Iris pigment epithelial cell (primary cell): ENCODE data around the gene PDCD7.
"Not testable (repeated sequence)": the region's sequence is repeated elsewhere in the genome, so short reads cannot be mapped to it uniquely, and the experiment has no call there.

Experiments
- DNase-seq: peaks from one replicate; pipeline ENCODE4 v3.0.0-alpha.2; 2011; ENCODE audit warnings: low read depth

Gene PDCD7

DNA sequence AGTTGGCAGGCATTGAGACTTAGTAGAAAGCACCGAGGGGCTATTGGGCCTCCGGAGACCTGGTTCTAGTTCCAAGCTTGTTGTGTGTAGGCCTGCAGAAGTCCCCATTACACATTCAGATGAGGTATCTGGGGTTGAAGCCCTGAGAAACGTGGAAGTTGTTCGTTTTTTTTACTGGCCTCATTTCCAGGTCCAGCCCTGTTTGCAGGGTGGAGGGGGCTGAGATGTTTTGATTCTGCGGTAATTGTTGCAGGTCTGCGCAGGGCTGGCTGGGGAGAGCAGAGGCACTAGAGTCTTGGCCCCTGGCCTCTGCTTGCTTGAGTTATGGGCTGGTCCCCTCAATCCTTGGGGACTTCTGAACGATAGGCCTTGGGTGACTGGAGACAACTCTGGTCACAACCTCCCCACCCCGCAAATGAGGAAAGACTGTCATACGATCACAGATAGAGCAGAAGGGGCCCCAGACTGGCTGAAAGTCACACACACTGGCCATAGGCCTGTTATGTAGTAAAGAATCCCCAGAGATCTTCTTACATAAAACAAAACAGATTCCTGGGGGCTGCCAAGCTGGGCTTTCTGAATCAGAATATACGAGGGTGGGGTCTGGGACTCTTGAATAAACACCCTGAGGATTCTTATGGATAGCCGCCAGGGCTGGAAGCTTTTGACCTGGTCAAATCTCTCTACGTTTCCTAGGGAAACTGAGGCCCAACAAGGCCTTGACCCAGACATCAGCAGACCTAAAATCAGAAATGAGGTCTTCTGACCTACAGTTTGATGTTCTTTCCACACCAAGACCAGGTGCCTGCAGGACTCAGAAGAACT, 41.5 kb downstream of the PDCD7 start:
- DNase-seq = no peak

DNA sequence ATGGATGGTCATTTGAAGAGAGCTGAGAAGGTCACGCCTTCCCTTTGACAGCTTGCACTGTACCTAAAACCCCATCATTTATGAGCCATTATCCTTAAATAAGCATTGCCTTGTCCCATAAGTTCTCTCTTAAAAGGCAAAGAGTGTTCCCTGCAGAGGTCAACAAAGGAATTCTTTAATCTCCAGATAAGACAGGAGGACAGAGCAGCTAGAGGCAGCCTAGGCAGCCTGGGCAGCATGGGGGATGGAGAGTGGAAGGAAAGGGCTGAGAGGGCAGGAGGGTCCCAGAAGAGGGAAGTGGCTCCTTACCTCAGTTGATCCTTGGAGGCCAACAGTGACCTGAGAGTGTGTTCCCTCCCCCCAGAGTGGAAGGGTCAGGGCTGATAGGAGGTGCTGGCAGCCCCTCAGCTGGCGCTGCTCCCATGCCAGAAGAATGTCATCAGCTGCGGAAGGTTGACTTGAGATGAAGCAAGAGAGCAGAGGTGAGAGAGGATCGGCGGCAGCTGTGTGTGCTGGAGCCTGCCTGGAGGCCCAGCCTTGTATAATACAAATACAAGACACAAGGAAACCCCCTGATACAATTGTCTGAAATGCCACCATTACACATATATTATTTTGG, 44.3 kb downstream of the PDCD7 start:
- peak; percentile 34 for DNase-seq

DNA sequence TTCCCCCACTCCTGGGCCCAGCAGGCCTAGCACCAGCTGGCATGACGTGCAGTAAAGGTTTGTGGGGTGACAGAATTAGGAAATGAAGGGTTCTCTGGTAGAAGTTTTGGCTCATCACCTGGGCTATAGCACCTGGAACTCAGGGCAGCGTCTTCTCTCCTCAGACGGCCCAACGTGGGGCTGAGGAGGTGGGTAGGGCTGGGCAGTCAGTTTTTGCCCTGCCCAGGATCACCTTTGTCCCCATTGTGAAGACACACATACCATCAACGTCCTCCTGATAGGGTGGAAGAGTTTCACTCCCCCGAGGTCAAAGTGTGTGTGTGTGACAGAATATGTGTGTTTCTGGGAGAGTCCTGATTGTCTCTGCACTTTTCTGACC, 45.0 kb downstream of the PDCD7 start:
- DNase-seq = no peak

GRCh38 chr15:65087873-65088642, 45.5 kb downstream of the PDCD7 start:
- no peak for DNase-seq

DNA sequence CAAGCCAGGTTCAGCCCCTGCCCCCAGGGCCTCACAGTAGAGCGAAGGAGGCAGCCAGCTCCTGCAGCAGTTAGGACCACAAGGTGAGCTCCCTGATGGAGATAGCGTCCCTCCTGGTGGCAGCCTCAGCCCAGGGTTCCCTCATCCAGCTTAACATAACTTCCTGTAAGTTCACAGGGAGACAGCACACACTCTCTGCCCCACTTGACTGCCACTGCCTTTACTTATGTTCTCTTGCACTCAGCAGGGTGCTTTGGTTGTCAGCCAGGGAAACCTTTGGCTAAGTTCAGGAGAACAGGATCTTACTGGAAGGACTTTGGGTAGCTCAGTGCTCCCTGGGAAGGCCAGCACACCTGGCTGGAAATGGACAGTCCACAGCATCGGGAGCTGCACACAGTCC, 46.2 kb downstream of the PDCD7 start:
- no peak for DNase-seq

DNA sequence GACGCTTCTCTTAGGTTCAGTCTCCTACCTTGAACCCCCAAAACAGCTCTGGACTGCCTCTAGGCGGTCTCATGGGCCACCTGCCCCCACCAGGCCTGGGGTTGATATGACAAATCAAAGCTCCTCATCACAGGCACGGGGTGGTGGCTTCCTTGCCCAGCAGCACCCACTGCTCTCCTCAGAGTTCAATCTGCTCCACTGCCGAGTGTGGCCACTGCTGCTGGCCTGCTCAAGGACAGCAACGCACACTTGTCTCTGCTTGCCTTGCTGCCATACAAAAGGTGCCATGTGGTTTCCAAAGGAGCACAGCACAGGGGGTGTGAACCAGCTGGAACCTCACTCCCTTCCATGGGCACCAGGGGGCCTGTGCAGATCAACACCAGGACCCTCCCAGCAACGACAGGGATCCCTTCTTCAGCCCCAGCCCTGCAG, 46.9 kb downstream of the PDCD7 start:
- no peak for DNase-seq

- no peak for DNase-seq
Measured at GRCh38 chr15:65085990-65086679, 47.5 kb downstream of the PDCD7 start.

DNA sequence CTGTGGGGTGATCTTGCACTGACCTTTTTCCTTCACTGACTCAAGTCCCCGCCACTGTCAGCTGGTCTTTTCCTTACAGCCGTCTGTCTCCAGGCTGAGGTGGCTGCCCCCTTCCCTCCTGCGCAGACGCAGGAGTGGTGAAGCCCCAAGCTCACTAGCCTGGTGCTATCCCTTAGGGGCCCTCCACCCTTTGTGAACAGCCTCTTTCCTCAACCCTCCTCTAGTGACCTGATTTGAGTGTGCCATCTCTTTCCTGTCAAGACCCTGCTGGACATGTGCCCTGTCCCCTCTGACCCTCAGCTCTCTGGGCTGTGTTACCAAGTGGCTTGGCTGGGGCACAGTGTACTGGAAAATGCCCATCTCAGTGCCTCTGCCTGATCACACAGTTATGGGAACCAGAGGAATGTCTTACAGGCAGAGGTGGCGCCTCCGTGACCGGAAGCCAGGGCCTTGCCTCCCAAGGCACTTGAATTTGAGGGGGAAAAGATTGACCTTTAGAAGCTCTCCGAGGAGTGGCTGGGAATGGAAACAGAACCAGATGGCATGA, 48.3 kb downstream of the PDCD7 start:
- DNase-seq = no peak

DNA sequence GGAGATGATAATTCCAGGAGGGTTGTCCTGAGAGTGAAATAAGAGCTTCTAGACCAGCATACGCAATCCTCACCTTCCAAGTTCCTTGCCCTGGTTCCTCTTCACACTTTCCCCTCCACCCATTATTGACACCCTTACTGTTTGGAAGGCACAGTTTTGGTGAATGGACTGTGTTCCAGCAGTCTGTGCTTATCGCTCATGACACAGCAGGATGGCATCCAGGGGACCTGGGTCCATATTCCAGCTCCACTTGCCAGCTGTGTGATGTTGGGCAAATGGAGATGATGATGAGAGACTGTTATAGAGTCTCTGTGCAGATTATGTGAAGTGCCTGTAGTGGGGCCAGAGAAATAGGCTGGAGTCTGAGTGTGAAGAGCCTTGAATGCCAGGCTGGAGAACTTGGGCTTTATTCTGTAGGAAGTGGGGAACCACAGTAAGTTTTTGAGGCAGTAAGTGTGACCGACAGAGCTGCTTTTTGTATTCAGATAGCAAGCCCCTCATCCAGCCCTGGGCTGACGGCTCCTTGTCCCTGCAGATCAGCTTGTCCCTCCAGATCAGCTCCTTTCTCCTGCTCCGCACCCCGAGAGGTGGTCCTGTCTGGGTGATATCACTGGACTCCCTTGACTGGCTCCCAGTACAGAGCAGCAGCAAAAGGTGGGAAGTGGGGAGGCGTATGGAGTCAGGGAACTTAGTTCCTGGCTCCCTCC, 49.0 kb downstream of the PDCD7 start:
- no peak for DNase-seq

DNA sequence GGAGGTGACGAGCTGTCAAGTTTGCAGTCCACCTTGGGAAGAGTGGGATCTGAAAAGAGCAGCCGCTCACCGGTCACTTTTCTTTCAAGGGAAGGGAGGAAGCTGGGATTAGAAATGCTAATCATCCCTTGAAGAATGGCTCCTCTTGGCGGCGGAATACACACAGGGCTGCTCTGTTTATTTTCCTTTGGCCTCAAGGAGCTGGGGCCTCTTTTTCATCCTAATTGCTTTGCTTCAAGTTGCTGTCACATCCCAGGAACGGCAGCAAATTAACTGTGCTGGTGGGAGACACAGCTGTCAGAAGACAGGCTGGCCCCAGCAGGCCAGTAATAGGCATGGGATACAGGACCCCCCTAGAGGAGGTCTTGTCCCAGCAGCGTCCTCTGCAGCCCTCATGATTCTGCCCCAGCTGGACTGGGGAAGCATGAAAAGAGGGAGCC, 50.3 kb downstream of the PDCD7 start:
- DNase-seq = peak; percentile 55

DNA sequence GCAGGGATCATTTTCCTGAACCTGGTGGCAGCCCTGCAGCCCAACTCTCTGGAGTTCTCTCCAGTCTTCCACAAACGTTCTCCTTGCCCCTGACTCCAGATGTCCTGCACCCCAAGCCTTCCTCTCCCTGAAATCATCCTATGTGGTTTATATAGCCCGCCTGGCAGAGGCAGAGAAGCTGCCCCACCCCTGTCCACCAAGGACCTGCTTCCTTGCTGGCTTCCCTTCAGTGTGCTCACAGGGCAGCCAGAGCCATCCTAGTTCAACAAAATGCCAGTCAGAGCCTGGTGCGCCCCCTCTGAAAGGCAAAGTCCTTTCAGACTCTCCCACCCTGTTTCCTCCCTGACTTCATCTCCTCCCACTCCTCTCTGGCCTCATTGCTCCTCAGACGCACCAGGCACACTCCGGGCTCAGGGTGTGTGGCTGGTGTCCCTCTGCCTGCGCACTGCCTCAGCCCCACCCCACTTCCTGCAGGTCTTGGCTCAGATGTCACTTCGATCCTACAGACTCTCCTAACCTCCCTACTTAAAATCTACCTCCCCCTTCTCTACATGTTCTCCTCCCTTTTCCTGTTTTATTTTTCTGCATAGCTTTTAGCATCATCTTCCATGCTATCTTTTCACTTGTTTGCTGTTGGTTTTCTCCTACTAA, 51.2 kb downstream of the PDCD7 start:
- DNase-seq = no peak

DNA sequence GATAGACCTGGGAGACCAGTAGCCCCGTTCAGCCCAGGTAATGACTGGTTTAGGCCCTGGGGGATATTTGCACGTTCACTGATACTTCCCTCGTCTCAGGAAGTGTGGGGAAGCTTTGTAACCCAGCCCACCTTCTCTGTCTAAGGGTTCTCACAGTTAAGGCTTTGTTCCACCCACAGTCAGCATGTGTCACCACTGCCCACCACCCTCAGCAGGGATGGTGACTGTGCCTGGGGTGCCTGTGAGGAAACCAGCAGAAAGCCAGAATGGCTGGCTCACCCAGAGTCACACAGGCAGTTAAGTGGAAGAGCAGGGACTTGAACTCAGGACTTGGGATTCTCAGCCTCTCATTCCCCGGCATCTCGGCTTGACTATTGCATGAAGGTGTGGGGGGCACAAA, 51.9 kb downstream of the PDCD7 start:
- DNase-seq = no peak

- DNase-seq = no peak
Measured at GRCh38 chr15:65081270-65081669, 52.3 kb downstream of the PDCD7 start.

- DNase-seq = no peak
Measured at GRCh38 chr15:65079580-65079979, 54.0 kb downstream of the PDCD7 start.

DNA sequence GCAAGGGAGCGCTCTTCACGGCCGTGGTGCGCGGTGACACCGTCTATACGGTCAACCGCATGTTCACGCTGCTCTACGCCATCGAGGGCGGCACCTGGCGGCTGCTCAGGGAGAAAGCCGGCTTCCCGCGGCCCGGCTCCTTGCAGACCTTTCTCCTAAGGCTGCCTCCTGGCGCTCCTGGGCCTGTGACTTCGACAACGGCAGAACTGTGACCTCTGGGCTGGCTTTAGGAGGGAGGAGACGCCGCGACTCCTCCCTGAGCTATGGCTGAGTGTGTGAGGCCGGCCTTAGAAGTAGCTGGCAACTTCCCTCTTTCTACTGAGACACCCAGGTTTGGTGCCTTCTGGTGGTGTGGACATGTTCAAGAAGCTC, 55.6 kb downstream of the PDCD7 start:
- DNase-seq = peak; percentile 55

- no peak for DNase-seq
Measured at GRCh38 chr15:65077291-65077980, 56.2 kb downstream of the PDCD7 start.

GRCh38 chr15:65076486-65077290, 56.9 kb downstream of the PDCD7 start, which contains the start of gene KBTBD13:
Gene KBTBD13, plus strand, starts transcription at chr15:65076746. Its CDS starts 70 bp downstream, at chr15:65076816.
- DNase-seq = no peak

DNA sequence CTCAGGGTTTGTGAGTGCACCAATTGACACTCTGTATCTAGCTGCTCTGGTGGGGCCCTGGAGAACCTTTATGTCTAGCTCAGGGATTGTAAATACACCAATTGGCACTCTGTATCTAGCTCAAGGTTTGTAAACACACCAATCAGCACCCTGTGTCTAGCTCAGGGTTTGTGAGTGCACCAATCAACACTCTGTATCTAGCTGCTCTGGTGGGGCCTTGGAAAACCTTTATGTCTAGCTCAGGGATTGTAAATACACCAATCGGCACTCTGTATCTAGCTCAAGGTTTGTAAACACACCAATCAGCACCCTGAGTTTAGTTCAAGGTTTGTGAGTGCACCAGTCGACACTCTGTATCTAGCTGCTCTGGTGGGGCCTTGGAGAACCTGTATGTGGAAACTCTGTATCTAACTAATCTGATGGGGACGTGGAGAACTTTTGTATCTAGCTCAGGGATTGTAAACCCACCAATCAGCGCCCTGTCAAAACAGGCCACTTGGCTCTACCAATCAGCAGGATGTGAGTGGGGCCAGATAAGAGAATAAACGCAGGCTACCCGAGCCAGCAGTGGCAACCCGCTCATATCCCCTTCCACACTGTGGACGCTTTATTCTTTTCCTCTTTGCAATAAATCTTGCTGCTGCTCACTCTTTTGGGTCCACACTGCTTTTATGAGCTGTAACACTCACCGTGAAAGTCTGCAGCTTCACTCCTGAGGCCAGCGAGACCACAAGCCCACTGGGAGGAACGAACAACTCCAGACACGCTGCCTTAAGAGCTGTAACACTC, 57.8 kb downstream of the PDCD7 start:
- not testable (repeated sequence) for DNase-seq
